Islet of Langerhans (tissue), 1 donor: ENCODE results near the gene PHF21A.
"Not testable (repeated sequence)": the region's sequence is repeated elsewhere in the genome, so short reads cannot be mapped to it uniquely, and the experiment has no call there.

ENCODE experiments used
- FAIRE-seq: peaks from one replicate; lab custom pipeline; 2011; peaks lifted over from hg19 to GRCh38; lab: Jason Lieb, UNC

Gene PHF21A

GRCh38 chr11:46034041-46034440 is 87.2 kb downstream of the PHF21A start:
- FAIRE-seq: no peak

GRCh38 chr11:46026606-46027293 is 94.5 kb downstream of the PHF21A start:
- no peak for FAIRE-seq

- no peak for FAIRE-seq
Measured at GRCh38 chr11:46020084-46020599, 101.1 kb downstream of the PHF21A start.

GRCh38 chr11:46018651-46019050 is 102.6 kb downstream of the PHF21A start:
- FAIRE-seq: no peak

- FAIRE-seq: no peak
Measured at GRCh38 chr11:46017341-46017740, 103.9 kb downstream of the PHF21A start.

DNA sequence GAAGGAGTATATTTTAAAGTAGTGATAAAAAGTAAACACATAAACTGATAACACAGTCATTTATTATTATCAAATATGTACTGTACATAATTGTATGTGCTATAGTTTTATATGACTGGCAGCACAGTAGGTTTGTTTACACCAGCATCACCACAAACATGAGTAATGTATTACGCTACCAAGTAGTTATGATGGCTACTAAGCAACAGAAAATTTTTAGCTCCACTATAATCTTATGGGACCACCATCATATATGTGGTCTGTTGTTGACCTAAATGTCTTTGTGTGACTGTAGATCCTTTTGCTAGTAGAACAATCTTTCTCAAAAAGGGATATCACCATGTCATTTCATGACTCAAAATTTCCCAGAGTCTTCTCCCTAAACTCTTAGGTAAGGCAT is 105.3 kb downstream of the PHF21A start:
- FAIRE-seq: no peak

DNA sequence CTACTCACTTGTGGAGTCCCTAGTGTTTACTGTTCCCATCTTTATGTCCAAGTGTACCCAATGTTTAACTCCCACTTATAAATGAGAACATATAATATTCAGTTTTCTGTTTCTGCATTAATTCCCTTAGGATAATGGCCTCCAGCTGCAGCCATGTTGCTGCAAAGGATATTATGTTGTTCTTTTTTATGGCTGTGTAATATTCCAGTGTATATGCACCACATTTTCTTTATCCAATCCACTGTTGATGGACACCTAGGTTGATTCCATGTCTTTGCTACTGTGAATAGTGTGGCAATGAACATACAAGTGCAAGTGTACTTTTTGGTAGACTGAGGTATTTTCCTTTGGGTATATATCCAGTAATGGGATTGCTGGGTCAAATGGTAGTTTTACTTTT is 107.1 kb downstream of the PHF21A start:
- not testable (repeated sequence) for FAIRE-seq

DNA sequence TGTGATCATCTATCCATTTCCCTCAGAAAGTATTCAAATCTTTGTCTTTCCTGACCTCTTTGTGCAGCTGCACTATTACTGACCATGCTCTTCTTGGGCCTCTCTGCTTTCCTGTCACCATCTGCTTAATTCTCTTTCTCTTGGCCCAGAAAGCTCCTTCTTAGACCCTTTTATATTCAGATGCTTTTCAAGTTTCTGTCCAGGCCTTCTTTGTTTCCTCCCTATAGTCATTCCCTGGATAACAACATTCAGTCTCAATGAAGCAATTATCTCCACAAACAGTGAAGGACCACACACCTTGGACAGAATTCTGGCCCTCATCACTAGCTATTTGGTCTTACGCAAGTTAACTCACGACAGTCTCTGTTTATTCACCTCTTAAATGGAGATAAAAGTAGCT is 109.1 kb downstream of the PHF21A start:
- FAIRE-seq: no peak

DNA sequence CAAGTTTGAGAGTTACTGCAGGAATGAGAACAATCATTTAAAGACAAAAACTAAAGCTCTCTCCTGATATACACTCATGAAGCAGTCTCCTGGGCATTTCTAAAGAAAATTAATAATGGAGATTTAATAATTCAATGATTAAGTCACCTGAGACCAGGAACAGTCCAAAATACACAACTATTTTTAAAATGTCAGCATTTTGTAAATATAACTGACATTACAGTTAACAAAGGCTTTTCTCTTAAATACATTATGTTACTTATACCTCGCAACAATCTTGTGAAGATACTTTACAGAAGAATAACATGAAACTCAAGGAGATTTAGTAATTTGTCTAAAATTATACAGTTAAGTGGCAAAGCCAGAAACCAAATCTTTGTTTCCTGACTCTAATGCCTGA is 111.2 kb downstream of the PHF21A start:
- FAIRE-seq: no peak

GRCh38 chr11:46009647-46010046 is 111.6 kb downstream of the PHF21A start:
- FAIRE-seq: no peak

- FAIRE-seq: peak; percentile 99
Measured at GRCh38 chr11:46006418-46007070, 114.7 kb downstream of the PHF21A start.

- no peak for FAIRE-seq
Measured at GRCh38 chr11:46003572-46003971, 117.7 kb downstream of the PHF21A start.

DNA sequence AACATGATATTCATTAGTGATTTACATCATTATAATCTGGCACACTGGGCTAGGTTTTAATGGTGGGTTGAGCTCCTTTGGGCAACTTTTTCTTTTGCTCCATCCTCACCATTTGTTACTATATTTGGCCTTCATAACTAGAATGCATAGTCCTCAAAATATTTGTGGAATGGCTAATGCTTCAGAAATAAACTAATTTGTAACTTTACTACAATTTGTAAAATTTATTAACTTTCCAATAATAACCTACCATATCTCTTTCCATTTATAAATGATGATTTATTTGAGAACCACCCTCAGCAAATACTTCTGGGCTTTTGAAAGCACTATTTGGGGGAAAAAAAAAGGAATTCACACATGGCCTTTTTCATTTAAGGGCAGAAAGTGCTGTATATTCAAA is 119.1 kb downstream of the PHF21A start:
- FAIRE-seq: no peak

DNA sequence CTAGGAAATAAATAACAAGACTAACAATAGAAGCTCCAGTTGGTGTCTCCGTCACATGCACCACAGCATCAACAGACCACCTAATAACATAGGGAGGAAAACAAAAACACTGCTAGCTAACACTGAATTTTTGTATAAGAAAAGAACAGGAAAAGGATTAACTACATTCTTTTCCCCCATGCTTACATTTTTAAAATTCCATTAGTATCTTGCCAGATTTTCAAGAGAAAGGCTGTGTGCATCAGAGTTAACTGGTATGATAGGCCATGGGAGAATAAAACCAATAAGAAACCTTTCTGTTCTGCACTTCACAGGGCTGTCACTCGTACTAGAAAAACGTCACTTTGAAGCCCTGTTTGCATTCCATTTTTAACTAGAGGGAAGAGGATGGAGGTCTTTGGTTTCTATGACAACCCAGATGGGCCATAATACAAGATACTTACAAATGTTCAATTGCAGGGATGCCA is 119.8 kb downstream of the PHF21A start:
- no peak for FAIRE-seq

DNA sequence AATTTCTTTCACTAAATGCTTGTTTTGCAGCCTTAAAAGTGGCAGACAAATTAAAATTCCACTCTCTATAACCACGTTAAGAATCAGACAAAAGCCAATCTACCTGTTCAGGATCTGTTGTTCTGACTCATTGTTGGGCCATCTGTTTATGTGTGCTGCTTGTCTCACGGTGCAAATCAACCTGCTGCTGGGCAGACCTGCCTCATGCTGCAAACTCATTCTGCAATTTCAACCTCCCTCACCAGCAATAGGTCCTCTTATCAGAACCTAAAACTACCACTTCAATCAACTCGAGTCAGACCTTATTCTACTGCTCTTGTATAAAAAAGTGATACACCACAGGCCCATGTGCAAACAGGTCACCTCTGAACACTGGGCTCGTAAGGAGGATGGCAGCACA is 123.7 kb downstream of the PHF21A start:
- no peak for FAIRE-seq

- FAIRE-seq: no peak
Measured at GRCh38 chr11:45995342-45995734, 125.9 kb downstream of the PHF21A start.

- no peak for FAIRE-seq
Measured at GRCh38 chr11:45994371-45995341, 126.6 kb downstream of the PHF21A start.

GRCh38 chr11:45993531-45994001 is 127.7 kb downstream of the PHF21A start:
- no peak for FAIRE-seq

DNA sequence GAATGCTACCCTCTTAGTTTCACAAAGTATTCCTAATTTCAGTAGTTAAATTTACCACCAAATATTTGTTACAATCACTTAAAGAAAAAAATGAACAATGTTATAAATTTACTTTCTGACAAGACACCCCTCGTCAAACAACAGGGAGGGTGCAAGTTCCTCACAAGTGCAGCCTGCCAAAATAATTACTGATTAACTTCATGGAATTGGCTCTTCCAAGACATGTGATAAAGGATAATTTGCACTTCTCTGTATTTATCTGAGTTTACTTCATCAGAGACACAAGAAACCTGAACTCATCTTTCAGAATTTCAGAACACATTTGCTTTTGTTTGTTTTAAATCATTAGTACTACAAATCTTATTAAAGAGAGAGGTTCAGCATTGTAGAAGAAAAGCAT is 132.3 kb downstream of the PHF21A start:
- FAIRE-seq: no peak

- no peak for FAIRE-seq
Measured at GRCh38 chr11:45985212-45985611, 136.0 kb downstream of the PHF21A start.

- FAIRE-seq: no peak
Measured at GRCh38 chr11:45984192-45984591, 137.1 kb downstream of the PHF21A start.

DNA sequence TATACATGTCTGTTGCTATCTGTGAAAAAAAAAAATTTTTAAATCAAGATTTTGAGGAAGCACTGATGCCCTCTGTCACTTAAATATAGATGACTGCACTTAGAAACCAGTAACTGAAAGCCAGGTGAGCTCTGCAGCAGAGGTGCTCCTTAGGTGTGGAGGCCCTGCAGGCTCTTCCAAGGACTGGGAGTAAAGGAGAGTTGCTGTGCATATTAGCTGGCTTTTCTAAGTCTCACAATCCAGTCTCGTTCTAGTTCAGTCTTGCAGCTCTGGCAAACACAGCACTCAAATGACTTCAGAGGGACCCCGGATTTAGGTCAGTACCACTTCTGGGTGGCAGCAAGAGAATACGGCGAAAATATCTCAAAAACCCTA is 137.8 kb downstream of the PHF21A start:
- FAIRE-seq: no peak
